ENCODE results near the gene CYP2E1. TPM values are rescaled to one million over a fixed set of nuclear protein-coding genes. Genes with fewer than 3 reads are reported as not detected.
"Not testable (repeated sequence)": the region's sequence is repeated elsewhere in the genome, so short reads cannot be mapped to it uniquely, and the experiment has no call there.

The CYP2E1 gene
- total RNA-seq, 1 donor from 2014 or later: 7.7 TPM

DNA sequence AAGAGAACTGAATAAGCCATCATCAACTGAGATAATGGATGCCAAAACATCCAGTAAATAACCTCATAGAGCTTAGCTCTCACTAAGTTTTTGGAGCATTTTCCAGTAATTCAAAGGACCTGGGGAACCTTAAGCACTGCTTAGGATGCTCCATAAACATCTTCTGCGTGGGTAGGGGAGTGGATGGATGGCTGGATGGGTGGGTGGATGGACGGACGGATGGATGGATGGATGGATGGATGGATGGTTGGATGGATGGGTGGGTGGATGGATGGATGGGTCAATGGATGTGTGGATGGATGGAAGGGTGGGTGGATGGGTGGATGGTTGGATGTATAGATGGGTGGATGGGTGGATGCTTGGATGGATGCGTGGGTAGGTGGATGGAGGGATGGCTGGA lies 9.0 kb downstream of the CYP2E1 start:
- no peaks in the 10 kb centered on the region for H3K9me3 Mint-ChIP-seq (ENCODE audit: unreplicated experiment)
- H3K4me1 Mint-ChIP-seq (ENCODE audit: unreplicated experiment): no peaks in the 10 kb centered on the region
- H3K4me3 Mint-ChIP-seq (ENCODE audit: unreplicated experiment): no peak overlapping the region
- TF ChIP-seq, protein P1, sequence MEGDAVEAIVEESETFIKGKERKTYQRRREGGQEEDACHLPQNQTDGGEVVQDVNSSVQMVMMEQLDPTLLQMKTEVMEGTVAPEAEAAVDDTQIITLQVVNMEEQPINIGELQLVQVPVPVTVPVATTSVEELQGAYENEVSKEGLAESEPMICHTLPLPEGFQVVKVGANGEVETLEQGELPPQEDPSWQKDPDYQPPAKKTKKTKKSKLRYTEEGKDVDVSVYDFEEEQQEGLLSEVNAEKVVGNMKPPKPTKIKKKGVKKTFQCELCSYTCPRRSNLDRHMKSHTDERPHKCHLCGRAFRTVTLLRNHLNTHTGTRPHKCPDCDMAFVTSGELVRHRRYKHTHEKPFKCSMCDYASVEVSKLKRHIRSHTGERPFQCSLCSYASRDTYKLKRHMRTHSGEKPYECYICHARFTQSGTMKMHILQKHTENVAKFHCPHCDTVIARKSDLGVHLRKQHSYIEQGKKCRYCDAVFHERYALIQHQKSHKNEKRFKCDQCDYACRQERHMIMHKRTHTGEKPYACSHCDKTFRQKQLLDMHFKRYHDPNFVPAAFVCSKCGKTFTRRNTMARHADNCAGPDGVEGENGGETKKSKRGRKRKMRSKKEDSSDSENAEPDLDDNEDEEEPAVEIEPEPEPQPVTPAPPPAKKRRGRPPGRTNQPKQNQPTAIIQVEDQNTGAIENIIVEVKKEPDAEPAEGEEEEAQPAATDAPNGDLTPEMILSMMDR (IDR thresholded peaks at IDR 0.05; ENCODE audit: unreplicated experiment): no peak
- H3K36me3 Mint-ChIP-seq (ENCODE audit: low read depth, unreplicated experiment): peaks cover 2% of the 10 kb centered on the region
- H3K27ac Mint-ChIP-seq (ENCODE audit: unreplicated experiment): no peak overlapping the region
- no peak for DNase-seq (ENCODE audit: low spot score)
- peaks cover 5% of the 10 kb centered on the region for H3K27me3 Mint-ChIP-seq (ENCODE audit: unreplicated experiment)

DNA sequence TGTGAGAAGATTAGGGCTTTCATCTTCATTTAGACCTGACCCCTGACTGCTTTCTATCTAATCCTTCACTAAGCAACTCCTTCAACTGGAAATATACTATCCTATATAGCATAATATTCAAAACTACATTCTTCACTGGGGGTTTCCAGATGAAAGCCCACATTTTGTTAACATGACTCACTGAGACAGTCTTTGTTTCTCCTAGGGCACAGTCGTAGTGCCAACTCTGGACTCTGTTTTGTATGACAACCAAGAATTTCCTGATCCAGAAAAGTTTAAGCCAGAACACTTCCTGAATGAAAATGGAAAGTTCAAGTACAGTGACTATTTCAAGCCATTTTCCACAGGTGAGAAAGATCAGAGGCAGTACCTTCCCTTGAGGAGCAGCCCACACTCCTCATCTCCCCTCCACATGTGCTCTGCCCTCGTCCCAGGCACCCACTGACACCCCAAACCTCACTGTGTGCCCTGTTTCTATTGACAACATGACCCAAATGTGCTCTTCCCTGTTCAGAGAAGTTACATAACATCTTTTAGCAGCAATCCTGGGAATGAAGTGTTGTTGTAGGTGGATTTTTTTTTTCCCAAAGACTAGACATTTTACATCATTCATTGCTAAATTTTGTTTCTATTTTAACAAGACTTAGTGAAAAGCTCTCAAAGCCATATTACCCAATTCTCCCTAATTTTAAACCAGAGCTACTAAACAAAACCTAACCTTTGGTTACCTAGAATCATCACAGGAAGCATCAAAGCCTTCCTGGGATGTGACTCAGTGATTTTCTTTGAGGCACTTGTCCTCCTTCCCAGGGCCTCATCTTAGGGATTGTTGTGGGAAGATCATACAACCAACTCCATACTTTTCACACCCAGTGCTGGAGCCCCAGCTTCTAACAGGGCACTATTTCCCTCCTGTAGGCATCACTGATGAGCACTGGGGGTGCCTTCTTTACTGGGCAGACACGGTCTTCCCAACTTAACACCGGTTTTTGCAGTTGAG lies 10.7 kb downstream of the CYP2E1 start:
- Mint-ChIP-seq H3K27me3 (ENCODE audit: unreplicated experiment) (peaks cover 3% of the 10 kb centered on the region), H3K27ac (ENCODE audit: unreplicated experiment) (no peak overlapping the region), H3K36me3 (ENCODE audit: low read depth, unreplicated experiment) (peaks cover 2% of the 10 kb centered on the region), H3K4me1 (ENCODE audit: unreplicated experiment) (no peaks in the 10 kb centered on the region), H3K9me3 (ENCODE audit: unreplicated experiment) (no peaks in the 10 kb centered on the region), H3K4me3 (ENCODE audit: unreplicated experiment) (no peak overlapping the region)
- TF ChIP-seq, protein P1 (IDR thresholded peaks at IDR 0.05; ENCODE audit: unreplicated experiment): no peak
- DNase-seq (ENCODE audit: low spot score): no peak

DNA sequence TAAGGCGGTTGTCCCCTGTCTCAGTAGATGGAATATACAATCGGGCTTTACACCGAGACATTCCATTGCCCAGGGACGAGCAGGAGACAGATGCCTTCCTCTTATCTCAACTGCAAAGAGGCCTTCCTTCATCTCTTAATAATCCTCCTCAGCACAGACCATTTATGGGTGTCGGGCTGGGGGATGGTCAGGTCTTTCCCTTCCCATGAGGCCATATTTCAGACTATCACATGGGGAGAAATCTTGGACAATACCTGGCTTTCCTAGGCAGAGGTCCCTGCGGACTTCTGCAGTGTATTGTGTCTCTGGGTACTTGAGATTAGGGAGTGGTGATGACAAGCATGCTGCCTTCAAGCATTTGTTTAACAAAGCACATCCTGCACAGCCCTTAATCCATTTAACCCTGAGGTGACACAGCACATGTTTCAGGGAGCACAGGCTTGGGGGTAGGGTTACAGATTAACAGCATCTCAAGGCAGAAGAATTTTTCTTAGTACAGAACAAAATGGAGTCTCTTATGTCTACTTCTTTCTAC lies 14.3 kb downstream of the CYP2E1 start:
- H3K36me3 Mint-ChIP-seq (ENCODE audit: low read depth, unreplicated experiment); H3K9me3 Mint-ChIP-seq (ENCODE audit: unreplicated experiment): not testable (repeated sequence)

DNA sequence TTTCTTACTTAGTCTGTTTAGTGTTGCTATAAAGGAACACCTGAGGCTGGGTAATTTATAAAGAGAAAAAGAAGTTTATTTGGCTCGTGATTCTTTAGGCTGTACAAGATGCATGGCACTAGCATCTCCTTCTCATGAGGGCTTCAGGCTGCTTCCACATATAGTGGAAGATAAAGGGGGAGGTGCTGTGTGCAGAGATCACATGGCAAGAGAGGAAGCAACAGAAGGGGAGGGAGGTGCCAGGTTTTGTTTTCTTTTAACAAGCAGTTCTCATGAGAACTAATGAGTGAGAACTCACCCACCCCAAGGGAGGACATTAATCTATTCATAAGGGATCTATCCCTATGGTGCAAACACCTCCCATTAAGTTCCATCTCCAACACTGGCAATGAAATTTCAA lies 17.3 kb downstream of the CYP2E1 start:
- Mint-ChIP-seq H3K4me3 (ENCODE audit: unreplicated experiment) (no peak overlapping the region), H3K27ac (ENCODE audit: unreplicated experiment) (no peak overlapping the region), H3K36me3 (ENCODE audit: low read depth, unreplicated experiment) (no peaks in the 10 kb centered on the region), H3K27me3 (ENCODE audit: unreplicated experiment) (peaks cover 2% of the 10 kb centered on the region), H3K9me3 (ENCODE audit: unreplicated experiment) (no peaks in the 10 kb centered on the region), H3K4me1 (ENCODE audit: unreplicated experiment) (peaks cover 4% of the 10 kb centered on the region)
- DNase-seq (ENCODE audit: low spot score): no peak
- TF ChIP-seq, protein P1 (IDR thresholded peaks at IDR 0.05; ENCODE audit: unreplicated experiment): no peak

More for the DNA sequence above, 14.3 kb downstream of the CYP2E1 start:
- not testable (repeated sequence) for H3K4me3 Mint-ChIP-seq (ENCODE audit: unreplicated experiment); H3K27ac Mint-ChIP-seq (ENCODE audit: unreplicated experiment); H3K27me3 Mint-ChIP-seq (ENCODE audit: unreplicated experiment); DNase-seq (ENCODE audit: low spot score); H3K4me1 Mint-ChIP-seq (ENCODE audit: unreplicated experiment)

DNA sequence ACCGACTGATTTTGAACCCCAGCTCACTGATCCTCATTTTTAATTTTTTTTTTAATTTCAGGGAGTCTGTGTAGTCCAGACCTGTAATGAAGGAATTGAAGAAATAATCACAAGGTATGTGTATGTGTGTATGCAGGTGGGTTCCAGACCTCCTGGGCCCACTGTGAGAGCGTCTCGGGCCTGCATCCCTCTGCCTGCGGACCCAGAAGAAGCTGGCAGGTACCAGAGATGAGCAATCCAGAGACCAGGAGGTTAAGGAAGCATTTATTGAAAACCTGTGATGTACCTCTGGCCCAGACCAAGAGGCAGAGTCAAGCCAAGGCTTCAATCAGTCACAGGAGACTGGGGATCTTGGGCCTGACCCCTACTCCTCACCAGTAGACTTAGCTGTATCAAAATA lies 27.4 kb downstream of the CYP2E1 start:
- Mint-ChIP-seq H3K36me3 (ENCODE audit: low read depth, unreplicated experiment) (no peaks in the 10 kb centered on the region), H3K4me1 (ENCODE audit: unreplicated experiment) (peaks cover 15% of the 10 kb centered on the region), H3K4me3 (ENCODE audit: unreplicated experiment) (no peak overlapping the region), H3K27me3 (ENCODE audit: unreplicated experiment) (peaks cover 8% of the 10 kb centered on the region), H3K27ac (ENCODE audit: unreplicated experiment) (no peak overlapping the region), H3K9me3 (ENCODE audit: unreplicated experiment) (no peaks in the 10 kb centered on the region)
- TF ChIP-seq, protein P1 (IDR thresholded peaks at IDR 0.05; ENCODE audit: unreplicated experiment): no peak
- no peak for DNase-seq (ENCODE audit: low spot score)
